Stimulated activated CD4-positive, alpha-beta T cell treated with anti-CD3 and anti-CD28 coated beads, Interleukin-15, amount 100 ng/mL, for 48 hours (primary cell): ENCODE data around the gene SRC.

Experiments
- DNase-seq, 2 donors: peaks; one replicate each; pipeline ENCODE4 v3.0.0-alpha.2; 2020; ENCODE audit warnings: low read depth in 2 of 2

The SRC gene

GRCh38 chr20:37382482-37383120 lies 36.7 kb downstream of the SRC start:
- no peak for DNase-seq

- DNase-seq = peak in 1 of 2 donors; percentile 10
These were observed 37.5 kb downstream of the SRC start for GRCh38 chr20:37383229-37383989.

GRCh38 chr20:37384683-37385174 lies 38.8 kb downstream of the SRC start:
- DNase-seq = peak; percentile 34 to 78

GRCh38 chr20:37385176-37385575 lies 39.2 kb downstream of the SRC start:
- no peak for DNase-seq

- DNase-seq = no peak
These were observed 39.9 kb downstream of the SRC start for GRCh38 chr20:37385659-37386504.

GRCh38 chr20:37386505-37387251 lies 40.7 kb downstream of the SRC start:
- DNase-seq = no peak

- no peak for DNase-seq
These were observed 41.8 kb downstream of the SRC start for GRCh38 chr20:37387519-37388269.

GRCh38 chr20:37388831-37389230 lies 42.9 kb downstream of the SRC start:
- no peak for DNase-seq

GRCh38 chr20:37389241-37389747 lies 43.4 kb downstream of the SRC start:
- no peak for DNase-seq

- DNase-seq = no peak
These were observed 43.9 kb downstream of the SRC start for GRCh38 chr20:37389844-37390275.

GRCh38 chr20:37390503-37390890 lies 44.6 kb downstream of the SRC start:
- DNase-seq = no peak

GRCh38 chr20:37390891-37391525 lies 45.1 kb downstream of the SRC start:
- no peak for DNase-seq

- DNase-seq = peak in 1 of 2 donors; percentile 14
These were observed 46.7 kb downstream of the SRC start for GRCh38 chr20:37392441-37393195.

GRCh38 chr20:37393196-37393862 lies 47.4 kb downstream of the SRC start:
- DNase-seq = no peak

- DNase-seq = no peak
These were observed 48.1 kb downstream of the SRC start for GRCh38 chr20:37393863-37394542.

- no peak for DNase-seq
These were observed 48.8 kb downstream of the SRC start for GRCh38 chr20:37394543-37395409.

- no peak for DNase-seq
These were observed 49.5 kb downstream of the SRC start for GRCh38 chr20:37395410-37395797.
